ENCODE measurements around the gene AKR1B15.

DNA sequence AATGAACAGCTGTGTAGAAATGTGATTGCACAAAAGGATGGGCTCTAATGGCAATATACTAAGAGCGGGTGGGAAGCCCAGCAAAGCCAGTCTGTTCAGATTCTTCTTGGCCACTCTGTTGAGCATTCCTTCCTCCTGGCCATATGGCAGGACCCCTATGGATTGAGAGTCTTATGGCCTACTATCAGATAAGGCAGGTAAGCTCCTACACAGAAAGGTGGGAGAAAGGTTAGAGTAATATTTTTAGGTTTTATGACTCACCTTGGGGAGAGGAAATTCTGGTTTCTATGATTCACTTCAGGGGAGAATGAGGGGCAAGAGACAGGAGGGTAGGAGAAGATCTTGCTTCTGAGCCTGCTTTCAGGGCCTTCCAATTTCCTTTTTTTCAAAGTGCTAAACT, 36.6 kb upstream of the AKR1B15 start:
- TF ChIP-seq BRCA1 (IDR thresholded peaks at IDR 0.05) (no peak), BRCA1 (CRISPR knock-in tag; IDR thresholded peaks at IDR 0.05) (no peak)
- TF ChIP-seq, protein P1, sequence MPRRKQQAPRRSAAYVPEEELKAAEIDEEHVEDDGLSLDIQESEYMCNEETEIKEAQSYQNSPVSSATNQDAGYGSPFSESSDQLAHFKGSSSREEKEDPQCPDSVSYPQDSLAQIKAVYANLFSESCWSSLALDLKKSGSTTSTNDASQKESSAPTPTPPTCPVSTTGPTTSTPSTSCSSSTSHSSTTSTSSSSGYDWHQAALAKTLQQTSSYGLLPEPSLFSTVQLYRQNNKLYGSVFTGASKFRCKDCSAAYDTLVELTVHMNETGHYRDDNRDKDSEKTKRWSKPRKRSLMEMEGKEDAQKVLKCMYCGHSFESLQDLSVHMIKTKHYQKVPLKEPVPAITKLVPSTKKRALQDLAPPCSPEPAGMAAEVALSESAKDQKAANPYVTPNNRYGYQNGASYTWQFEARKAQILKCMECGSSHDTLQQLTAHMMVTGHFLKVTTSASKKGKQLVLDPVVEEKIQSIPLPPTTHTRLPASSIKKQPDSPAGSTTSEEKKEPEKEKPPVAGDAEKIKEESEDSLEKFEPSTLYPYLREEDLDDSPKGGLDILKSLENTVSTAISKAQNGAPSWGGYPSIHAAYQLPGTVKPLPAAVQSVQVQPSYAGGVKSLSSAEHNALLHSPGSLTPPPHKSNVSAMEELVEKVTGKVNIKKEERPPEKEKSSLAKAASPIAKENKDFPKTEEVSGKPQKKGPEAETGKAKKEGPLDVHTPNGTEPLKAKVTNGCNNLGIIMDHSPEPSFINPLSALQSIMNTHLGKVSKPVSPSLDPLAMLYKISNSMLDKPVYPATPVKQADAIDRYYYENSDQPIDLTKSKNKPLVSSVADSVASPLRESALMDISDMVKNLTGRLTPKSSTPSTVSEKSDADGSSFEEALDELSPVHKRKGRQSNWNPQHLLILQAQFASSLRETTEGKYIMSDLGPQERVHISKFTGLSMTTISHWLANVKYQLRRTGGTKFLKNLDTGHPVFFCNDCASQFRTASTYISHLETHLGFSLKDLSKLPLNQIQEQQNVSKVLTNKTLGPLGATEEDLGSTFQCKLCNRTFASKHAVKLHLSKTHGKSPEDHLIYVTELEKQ (CRISPR knock-in tag; IDR thresholded peaks at IDR 0.05): no peak

Measured in K562 (cell line).